ENCODE measurements around the gene DPYD.

- TF ChIP-seq CTCF (IDR thresholded peaks at IDR 0.05) (no peak), CBFB (CRISPR knock-in tag; IDR thresholded peaks at IDR 0.05; ENCODE audit: low read depth) (no peak), ZBTB43 (CRISPR knock-in tag; IDR thresholded peaks at IDR 0.05) (no peak), SP1 (CRISPR knock-in tag; conservative IDR thresholded peaks at IDR 0.05) (no peak), ATF6 (CRISPR knock-in tag; IDR thresholded peaks at IDR 0.05) (no peak), MAX (CRISPR knock-in tag; IDR thresholded peaks at IDR 0.05) (no peak), RELA (CRISPR knock-in tag; IDR thresholded peaks at IDR 0.05; ENCODE audit: borderline replicate concordance) (no peak), NR3C1 (CRISPR knock-in tag; conservative IDR thresholded peaks at IDR 0.05; ENCODE audit: low read depth) (no peak), IRF1 (CRISPR knock-in tag; IDR thresholded peaks at IDR 0.05) (no peak)
Observed at GRCh38 chr1:97159342-97159741, 761.5 kb downstream of the DPYD start.

All from WTC11 (cell line).